IPS-20b (cell line): ENCODE data around the gene PLVAP.
"Not testable (repeated sequence)": the region's sequence is repeated elsewhere in the genome, so short reads cannot be mapped to it uniquely, and the experiment has no call there.

Experiments
- H3K27ac ChIP-seq: one replicate; pipeline ENCODE4 v1.5.1; 2013; ENCODE audit warnings: low read length
- H3K27me3 ChIP-seq: 2 replicates; pipeline ENCODE4 v1.6.1; 2013; ENCODE audit warnings: mild to moderate bottlenecking, low read length, inconsistent platforms; ENCODE audit not compliant: insufficient read depth
- H3K36me3 ChIP-seq: 2 replicates; pipeline ENCODE4 v1.6.1; 2013; ENCODE audit warnings: low read depth, mild to moderate bottlenecking, inconsistent platforms, low read length, moderate library complexity; ENCODE audit not compliant: insufficient read depth
- H3K4me1 ChIP-seq: 2 replicates; pipeline ENCODE4 v1.6.1; 2013; ENCODE audit warnings: mild to moderate bottlenecking, control low read depth, inconsistent platforms, low read length, moderate library complexity; ENCODE audit not compliant: insufficient read depth
- H3K4me3 ChIP-seq: 2 replicates; pipeline ENCODE4 v1.5.1; 2013; ENCODE audit warnings: mild to moderate bottlenecking, low read length, inconsistent platforms
- H3K9ac ChIP-seq: 2 replicates; pipeline ENCODE4 v1.6.1; 2013; ENCODE audit warnings: low read depth, mild to moderate bottlenecking, inconsistent platforms, low read length, moderate library complexity
- H3K9me3 ChIP-seq: 2 replicates; pipeline ENCODE4 v1.6.1; 2013; ENCODE audit warnings: mild to moderate bottlenecking, low read depth, low read length, inconsistent platforms; ENCODE audit not compliant: insufficient read depth

The PLVAP gene

GRCh38 chr19:17378271-17378670, 1.1 kb upstream of the PLVAP start:
- 0 out of 2 replicates have a peak, but pooled peaks cover 4% of the 10 kb centered on the region for H3K9me3 ChIP-seq
- H3K4me3 ChIP-seq = no peak overlapping the region
- no peaks in the 10 kb centered on the region for H3K36me3 ChIP-seq
- peaks cover 12% of the 10 kb centered on the region; the same call in 1 of the 2 replicates for H3K4me1 ChIP-seq
- no peak overlapping the region for H3K27ac ChIP-seq
- H3K9ac ChIP-seq = no peak overlapping the region
- no peaks in the 10 kb centered on the region for H3K27me3 ChIP-seq

DNA sequence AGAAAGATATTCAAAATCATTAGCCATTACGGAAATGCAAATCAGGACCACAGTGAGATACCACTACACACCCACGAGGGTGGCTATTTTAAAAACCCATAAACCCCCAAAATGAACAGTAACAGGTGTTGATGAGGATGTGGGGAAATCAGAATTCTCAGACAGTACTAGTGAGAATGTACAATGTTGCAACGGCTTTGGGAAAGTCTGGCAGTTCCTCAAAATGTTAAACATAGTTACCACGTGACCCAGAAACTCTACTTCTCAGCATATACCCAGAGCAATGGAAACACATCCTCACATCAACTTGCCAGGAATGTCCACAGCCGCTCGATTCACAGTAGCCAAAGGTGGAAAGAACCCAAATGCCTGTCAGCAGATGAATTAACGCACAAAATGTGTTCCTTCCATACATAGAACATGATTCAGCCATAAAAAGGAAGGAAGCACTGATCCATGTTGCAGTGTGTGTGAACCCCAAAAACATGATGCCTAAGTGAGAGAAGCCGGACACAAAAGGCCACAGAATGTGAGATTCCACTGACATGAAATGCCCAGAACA, 7.0 kb downstream of the PLVAP start:
- Histone ChIP-seq H3K9ac (no peak overlapping the region), H3K27ac (no peak overlapping the region), H3K36me3 (no peaks in the 10 kb centered on the region), H3K4me3 (no peak overlapping the region), H3K27me3 (no peaks in the 10 kb centered on the region), H3K9me3 (no peaks in the 10 kb centered on the region), H3K4me1 (no peaks in the 10 kb centered on the region)

GRCh38 chr19:17365361-17365760, 11.8 kb downstream of the PLVAP start:
- Histone ChIP-seq H3K9me3 (no peaks in the 10 kb centered on the region), H3K27me3 (no peaks in the 10 kb centered on the region), H3K9ac (no peak overlapping the region), H3K4me3 (no peak overlapping the region), H3K4me1 (no peaks in the 10 kb centered on the region), H3K36me3 (no peaks in the 10 kb centered on the region), H3K27ac (no peak overlapping the region)

- not testable (repeated sequence) for H3K4me1 ChIP-seq, H3K9ac ChIP-seq, H3K36me3 ChIP-seq, H3K27ac ChIP-seq, H3K9me3 ChIP-seq, H3K27me3 ChIP-seq, H3K4me3 ChIP-seq
Observed at GRCh38 chr19:17363852-17364605, 13.1 kb downstream of the PLVAP start.

DNA sequence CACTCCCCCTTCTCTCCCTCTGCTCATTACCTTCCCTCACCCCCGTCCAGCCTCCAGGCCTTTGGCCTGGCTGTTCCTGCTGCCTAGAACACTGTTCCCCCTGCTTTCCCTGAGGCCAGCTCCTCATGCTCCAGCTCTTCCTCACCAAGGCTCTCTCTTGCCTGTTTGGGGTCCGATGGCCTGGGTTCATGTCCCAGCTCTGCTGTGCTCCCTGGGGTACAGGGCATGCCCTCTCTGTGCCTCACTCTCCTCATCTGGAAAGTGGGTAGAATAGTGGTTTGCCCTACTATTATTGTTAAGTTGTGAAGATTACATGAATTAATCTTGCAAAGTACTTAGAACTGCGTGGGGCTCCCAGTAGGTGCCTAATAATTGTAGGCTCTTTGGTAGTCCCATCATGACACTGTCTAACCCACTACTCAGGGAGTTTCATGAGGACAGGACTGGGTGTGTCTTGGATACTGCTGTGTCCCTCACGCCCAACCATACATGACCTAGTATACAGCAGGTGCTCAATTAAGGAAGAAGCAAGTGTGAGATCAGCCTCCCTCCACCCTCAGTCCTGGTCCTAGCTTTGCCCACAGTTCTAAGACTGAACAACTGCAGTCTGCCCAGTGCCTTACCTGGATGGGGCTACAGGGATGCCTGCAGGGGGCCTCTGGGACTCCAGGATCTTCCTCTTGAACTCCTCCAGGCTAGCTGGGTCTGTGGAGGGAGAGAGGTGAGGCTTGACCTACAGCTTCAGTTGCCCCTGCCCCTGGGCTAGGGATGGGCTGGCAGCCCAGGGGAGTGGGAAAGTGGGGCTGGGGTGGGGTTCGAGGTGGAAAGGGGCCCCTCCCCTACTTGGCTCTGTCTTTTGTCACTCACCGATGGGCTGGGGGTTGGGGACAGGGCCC, 17.0 kb downstream of the PLVAP start:
- Histone ChIP-seq H3K9me3 (no peaks in the 10 kb centered on the region), H3K27ac (no peak overlapping the region), H3K36me3 (no peaks in the 10 kb centered on the region), H3K27me3 (no peaks in the 10 kb centered on the region), H3K4me3 (no peak overlapping the region), H3K9ac (no peak overlapping the region), H3K4me1 (no peaks in the 10 kb centered on the region)

- no peaks in the 10 kb centered on the region for H3K36me3 ChIP-seq
- no peaks in the 10 kb centered on the region for H3K4me1 ChIP-seq
- H3K4me3 ChIP-seq = no peak overlapping the region
- H3K9me3 ChIP-seq = no peaks in the 10 kb centered on the region
- H3K27ac ChIP-seq = no peak overlapping the region
- H3K27me3 ChIP-seq = no peaks in the 10 kb centered on the region
- no peak overlapping the region for H3K9ac ChIP-seq
Observed at GRCh38 chr19:17358395-17358794, 18.7 kb downstream of the PLVAP start.

- H3K9me3 ChIP-seq = no peaks in the 10 kb centered on the region
- no peak overlapping the region for H3K27ac ChIP-seq
- H3K27me3 ChIP-seq = no peaks in the 10 kb centered on the region
- no peaks in the 10 kb centered on the region for H3K36me3 ChIP-seq
- no peak overlapping the region for H3K9ac ChIP-seq
- H3K4me1 ChIP-seq = no peaks in the 10 kb centered on the region
- H3K4me3 ChIP-seq = no peak overlapping the region
Observed at GRCh38 chr19:17357724-17358123, 19.4 kb downstream of the PLVAP start.

- Histone ChIP-seq H3K4me1 (no peaks in the 10 kb centered on the region), H3K36me3 (no peaks in the 10 kb centered on the region), H3K27ac (no peak overlapping the region), H3K9ac (no peak overlapping the region), H3K4me3 (no peak overlapping the region), H3K27me3 (no peaks in the 10 kb centered on the region), H3K9me3 (no peaks in the 10 kb centered on the region)
Observed at GRCh38 chr19:17357078-17357666, 20.0 kb downstream of the PLVAP start.

- Histone ChIP-seq H3K27ac (no peak overlapping the region), H3K9me3 (no peaks in the 10 kb centered on the region), H3K36me3 (no peaks in the 10 kb centered on the region), H3K4me3 (no peak overlapping the region), H3K9ac (no peak overlapping the region), H3K27me3 (no peaks in the 10 kb centered on the region), H3K4me1 (peaks cover 6% of the 10 kb centered on the region; the same call in 1 of the 2 replicates)
Observed at GRCh38 chr19:17353386-17353785, 23.8 kb downstream of the PLVAP start.

GRCh38 chr19:17352608-17353280, 24.4 kb downstream of the PLVAP start:
- no peak overlapping the region for H3K4me3 ChIP-seq
- no peaks in the 10 kb centered on the region for H3K9me3 ChIP-seq
- H3K27ac ChIP-seq = no peak overlapping the region
- no peaks in the 10 kb centered on the region for H3K27me3 ChIP-seq
- no peak overlapping the region for H3K9ac ChIP-seq
- peaks cover 6% of the 10 kb centered on the region; the same call in 1 of the 2 replicates for H3K4me1 ChIP-seq
- H3K36me3 ChIP-seq = no peaks in the 10 kb centered on the region

GRCh38 chr19:17351815-17352435, 25.2 kb downstream of the PLVAP start:
- Histone ChIP-seq H3K27me3 (no peaks in the 10 kb centered on the region), H3K9ac (no peak overlapping the region), H3K9me3 (no peaks in the 10 kb centered on the region), H3K4me3 (no peak overlapping the region), H3K4me1 (peaks cover 6% of the 10 kb centered on the region; the same call in 1 of the 2 replicates), H3K27ac (no peak overlapping the region), H3K36me3 (no peaks in the 10 kb centered on the region)
